ENCODE results near the gene AADACL3. TPM values are rescaled to one million over a fixed set of nuclear protein-coding genes. Genes with fewer than 3 reads are reported as not detected.
"Not testable (repeated sequence)": the region's sequence is repeated elsewhere in the genome, so short reads cannot be mapped to it uniquely, and the experiment has no call there.

The AADACL3 gene
- total and polyA plus RNA-seq, 3 donors from 2014 or later, result not detected

DNA sequence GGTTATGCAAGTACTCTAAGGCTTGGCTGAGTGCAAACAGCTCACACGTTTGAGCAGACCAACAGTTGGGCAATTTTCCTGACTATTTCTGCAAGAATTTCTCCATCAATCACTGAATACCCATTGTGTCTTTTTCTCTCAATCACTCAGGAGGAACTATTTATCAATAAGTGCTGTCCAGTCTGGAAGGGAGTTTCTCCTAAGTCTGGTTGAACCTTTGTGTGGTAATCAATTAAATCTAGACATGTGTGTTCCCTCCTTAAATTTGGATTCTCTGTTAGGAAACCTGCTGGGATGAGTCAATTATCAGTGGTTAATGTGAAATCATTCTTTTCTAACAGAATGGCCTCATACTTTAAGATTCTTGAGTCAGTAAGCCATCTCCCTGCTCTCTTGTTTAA lies 6.8 kb upstream of the AADACL3 start:
- no peaks in the 10 kb centered on the region for H3K27me3 ChIP-seq
- WGBS, 2 donors, result 56 to 61% methylated on average over 1 of the region's 1 CpG
- no peaks in the 10 kb centered on the region for H3K36me3 ChIP-seq (ENCODE audit: low read depth, missing control alignments)
- no peak overlapping the region for H3K4me3 ChIP-seq
- no peaks in the 10 kb centered on the region for H3K9me3 ChIP-seq
- H3K27ac ChIP-seq, result no peak overlapping the region
- H3K4me1 ChIP-seq, result no peaks in the 10 kb centered on the region
- no peak for DNase-seq
- TF ChIP-seq POLR2A (IDR thresholded peaks at IDR 0.05), result no peak
- TF ChIP-seq, protein P1, sequence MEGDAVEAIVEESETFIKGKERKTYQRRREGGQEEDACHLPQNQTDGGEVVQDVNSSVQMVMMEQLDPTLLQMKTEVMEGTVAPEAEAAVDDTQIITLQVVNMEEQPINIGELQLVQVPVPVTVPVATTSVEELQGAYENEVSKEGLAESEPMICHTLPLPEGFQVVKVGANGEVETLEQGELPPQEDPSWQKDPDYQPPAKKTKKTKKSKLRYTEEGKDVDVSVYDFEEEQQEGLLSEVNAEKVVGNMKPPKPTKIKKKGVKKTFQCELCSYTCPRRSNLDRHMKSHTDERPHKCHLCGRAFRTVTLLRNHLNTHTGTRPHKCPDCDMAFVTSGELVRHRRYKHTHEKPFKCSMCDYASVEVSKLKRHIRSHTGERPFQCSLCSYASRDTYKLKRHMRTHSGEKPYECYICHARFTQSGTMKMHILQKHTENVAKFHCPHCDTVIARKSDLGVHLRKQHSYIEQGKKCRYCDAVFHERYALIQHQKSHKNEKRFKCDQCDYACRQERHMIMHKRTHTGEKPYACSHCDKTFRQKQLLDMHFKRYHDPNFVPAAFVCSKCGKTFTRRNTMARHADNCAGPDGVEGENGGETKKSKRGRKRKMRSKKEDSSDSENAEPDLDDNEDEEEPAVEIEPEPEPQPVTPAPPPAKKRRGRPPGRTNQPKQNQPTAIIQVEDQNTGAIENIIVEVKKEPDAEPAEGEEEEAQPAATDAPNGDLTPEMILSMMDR (IDR thresholded peaks at IDR 0.05), result no peak
- intact Hi-C loops (cut with DNase I; ENCODE audit: low total_unique reads), result no loop called here

DNA sequence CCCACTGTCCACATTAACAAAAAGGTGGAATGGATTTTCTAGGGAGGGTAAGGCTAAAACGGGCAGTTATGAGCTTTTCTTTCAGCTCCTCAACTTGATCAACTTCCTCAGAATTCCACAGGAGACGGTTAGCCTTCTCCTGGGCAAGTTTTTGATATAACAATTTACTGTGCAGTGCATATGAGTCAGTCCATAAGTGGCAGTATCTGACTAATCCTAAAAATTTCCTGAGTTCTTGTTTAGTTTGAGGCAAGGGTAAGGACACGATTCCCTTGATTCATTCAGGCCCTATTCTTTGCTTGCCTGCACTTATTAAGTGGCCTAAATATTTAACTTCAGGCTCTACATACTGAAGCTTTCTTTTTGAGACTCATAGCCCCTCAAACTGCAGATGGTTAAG lies 6.2 kb upstream of the AADACL3 start:
- intact Hi-C loops (cut with DNase I; ENCODE audit: low total_unique reads), result no loop called here
- TF ChIP-seq, protein P1 (IDR thresholded peaks at IDR 0.05), result no peak
- TF ChIP-seq POLR2A (IDR thresholded peaks at IDR 0.05), result no peak
- no peaks in the 10 kb centered on the region for H3K36me3 ChIP-seq (ENCODE audit: low read depth, missing control alignments)
- no peak overlapping the region for H3K4me3 ChIP-seq
- H3K27me3 ChIP-seq, result no peaks in the 10 kb centered on the region
- DNase-seq, result no peak
- H3K27ac ChIP-seq, result no peak overlapping the region
- H3K9me3 ChIP-seq, result no peaks in the 10 kb centered on the region
- H3K4me1 ChIP-seq, result no peaks in the 10 kb centered on the region
- WGBS, 2 donors, result 78 to 81% methylated on average over 3 of the region's 3 CpGs

DNA sequence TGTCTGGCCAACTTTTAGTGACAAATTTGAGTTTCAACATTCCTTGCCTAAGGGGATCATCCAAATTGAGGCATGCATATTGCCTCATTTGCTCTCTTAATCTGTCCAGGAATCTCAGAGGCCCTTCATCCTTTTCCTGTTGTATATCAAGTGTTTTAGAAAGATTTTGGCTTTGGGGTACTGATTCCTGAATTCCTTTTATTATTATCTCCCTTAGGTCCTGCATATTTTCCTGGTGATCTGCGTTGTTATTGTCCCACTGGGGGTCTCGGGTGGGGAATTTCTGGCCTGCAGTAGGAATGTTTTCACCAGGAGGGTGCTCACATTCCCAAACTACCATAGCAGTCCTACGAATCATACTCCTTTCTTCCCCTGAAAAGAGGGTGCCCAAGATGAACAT lies 4.4 kb upstream of the AADACL3 start:
- Histone ChIP-seq H3K36me3 (ENCODE audit: low read depth, missing control alignments) (no peaks in the 10 kb centered on the region), H3K9me3 (no peaks in the 10 kb centered on the region), H3K4me3 (no peak overlapping the region), H3K27ac (no peak overlapping the region), H3K27me3 (no peaks in the 10 kb centered on the region), H3K4me1 (no peaks in the 10 kb centered on the region)
- 66 to 83% methylated on average over 3 of the region's 3 CpGs for WGBS, 2 donors
- intact Hi-C loops (cut with DNase I; ENCODE audit: low total_unique reads), result no loop called here
- no peak for TF ChIP-seq POLR2A (IDR thresholded peaks at IDR 0.05)
- TF ChIP-seq, protein P1 (IDR thresholded peaks at IDR 0.05), result no peak
- DNase-seq, result no peak

DNA sequence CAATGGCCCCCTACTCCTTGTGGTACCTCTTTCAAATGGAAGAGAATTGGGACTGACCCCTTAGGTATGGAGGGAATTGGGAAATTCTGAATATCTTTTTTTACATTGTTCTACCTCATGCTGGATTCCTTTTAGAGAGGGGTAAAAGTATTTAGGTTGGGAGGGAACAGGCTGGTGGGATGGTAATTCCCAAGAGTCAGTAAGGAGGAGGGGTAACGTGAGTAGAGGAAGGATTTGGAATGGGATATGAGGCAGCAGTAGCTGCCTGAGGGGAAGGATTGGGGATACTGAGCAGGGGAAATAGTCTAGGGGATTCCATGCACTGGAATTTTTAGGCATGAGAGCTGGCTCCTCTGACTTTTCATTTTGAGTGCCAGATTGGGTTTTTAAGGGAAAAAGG lies 3.8 kb upstream of the AADACL3 start:
- no peaks in the 10 kb centered on the region for H3K9me3 ChIP-seq
- H3K4me1 ChIP-seq, result no peaks in the 10 kb centered on the region
- no peaks in the 10 kb centered on the region for H3K36me3 ChIP-seq (ENCODE audit: low read depth, missing control alignments)
- intact Hi-C loops (cut with DNase I; ENCODE audit: low total_unique reads), result no loop called here
- no peak for DNase-seq
- H3K27ac ChIP-seq, result no peak overlapping the region
- TF ChIP-seq, protein P1 (IDR thresholded peaks at IDR 0.05), result no peak
- no peak for TF ChIP-seq POLR2A (IDR thresholded peaks at IDR 0.05)
- 63 to 71% methylated on average over 1 of the region's 1 CpG for WGBS, 2 donors
- no peaks in the 10 kb centered on the region for H3K27me3 ChIP-seq
- H3K4me3 ChIP-seq, result no peak overlapping the region

DNA sequence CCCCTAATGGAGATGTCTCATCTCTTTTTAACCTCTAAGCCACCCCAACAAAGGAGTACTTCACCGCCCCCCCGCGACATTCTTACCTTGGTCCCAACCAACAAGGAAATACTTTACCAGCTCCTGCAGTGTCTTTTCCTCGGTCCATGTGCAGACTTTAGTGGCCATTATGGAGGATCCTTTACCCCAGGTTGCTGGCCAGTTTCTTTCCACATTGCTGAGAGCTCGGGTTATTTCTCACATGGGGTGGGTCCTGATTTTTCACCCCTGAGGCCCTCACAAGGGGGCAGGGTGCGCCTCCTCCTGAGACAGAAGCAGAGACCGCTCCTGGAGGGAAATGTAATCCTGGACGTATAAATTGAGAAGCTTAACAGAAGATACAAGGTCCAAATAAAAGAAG lies 3.0 kb upstream of the AADACL3 start:
- no peaks in the 10 kb centered on the region for H3K36me3 ChIP-seq (ENCODE audit: low read depth, missing control alignments)
- no peaks in the 10 kb centered on the region for H3K4me1 ChIP-seq
- TF ChIP-seq, protein P1 (IDR thresholded peaks at IDR 0.05), result no peak
- no peak for TF ChIP-seq POLR2A (IDR thresholded peaks at IDR 0.05)
- H3K4me3 ChIP-seq, result no peak overlapping the region
- H3K27me3 ChIP-seq, result no peaks in the 10 kb centered on the region
- no peak for DNase-seq
- H3K9me3 ChIP-seq, result no peaks in the 10 kb centered on the region
- 88 to 89% methylated on average over 8 of the region's 8 CpGs for WGBS, 2 donors
- intact Hi-C loops (cut with DNase I; ENCODE audit: low total_unique reads), result no loop called here
- H3K27ac ChIP-seq, result no peak overlapping the region

DNA sequence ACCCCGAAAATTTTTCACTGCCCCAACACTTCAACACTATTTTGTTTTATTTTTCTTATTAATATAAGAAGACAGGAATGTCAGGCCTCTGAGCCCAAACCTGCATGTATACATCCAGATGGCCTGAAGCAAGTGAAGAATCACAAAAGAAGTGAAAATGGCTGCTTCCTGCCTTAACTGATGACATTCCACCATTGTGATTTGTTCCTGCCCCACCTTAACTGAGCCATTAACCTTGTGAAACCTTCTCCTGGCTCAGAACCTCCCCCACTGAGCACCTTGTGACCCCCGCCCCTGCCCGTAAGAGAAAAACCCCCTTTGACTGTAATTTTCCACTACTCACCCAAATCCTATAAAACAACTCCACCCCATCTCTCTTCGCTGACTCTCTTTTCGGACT lies 2.3 kb upstream of the AADACL3 start:
- H3K36me3 ChIP-seq (ENCODE audit: low read depth, missing control alignments); DNase-seq; intact Hi-C loops (cut with DNase I; ENCODE audit: low total_unique reads); H3K27ac ChIP-seq; H3K4me3 ChIP-seq; H3K4me1 ChIP-seq; H3K27me3 ChIP-seq; H3K9me3 ChIP-seq: not testable (repeated sequence)
- 90 to 91% methylated on average over 5 of the region's 5 CpGs for WGBS, 2 donors

All from testis (tissue), 3 donors.